NOMO-1 treated with dmso at 0.1 percent for 144 hours (cell line): ENCODE measurements around the gene SLX4.
"Not testable (repeated sequence)": the region's sequence is repeated elsewhere in the genome, so short reads cannot be mapped to it uniquely, and the experiment has no call there.

ENCODE experiments used
- DNase-seq: peaks from one replicate; lab custom pipeline; 2025; ENCODE audit not compliant: unreplicated experiment; lab: John Stamatoyannopoulos, UW

The SLX4 gene, protein sequence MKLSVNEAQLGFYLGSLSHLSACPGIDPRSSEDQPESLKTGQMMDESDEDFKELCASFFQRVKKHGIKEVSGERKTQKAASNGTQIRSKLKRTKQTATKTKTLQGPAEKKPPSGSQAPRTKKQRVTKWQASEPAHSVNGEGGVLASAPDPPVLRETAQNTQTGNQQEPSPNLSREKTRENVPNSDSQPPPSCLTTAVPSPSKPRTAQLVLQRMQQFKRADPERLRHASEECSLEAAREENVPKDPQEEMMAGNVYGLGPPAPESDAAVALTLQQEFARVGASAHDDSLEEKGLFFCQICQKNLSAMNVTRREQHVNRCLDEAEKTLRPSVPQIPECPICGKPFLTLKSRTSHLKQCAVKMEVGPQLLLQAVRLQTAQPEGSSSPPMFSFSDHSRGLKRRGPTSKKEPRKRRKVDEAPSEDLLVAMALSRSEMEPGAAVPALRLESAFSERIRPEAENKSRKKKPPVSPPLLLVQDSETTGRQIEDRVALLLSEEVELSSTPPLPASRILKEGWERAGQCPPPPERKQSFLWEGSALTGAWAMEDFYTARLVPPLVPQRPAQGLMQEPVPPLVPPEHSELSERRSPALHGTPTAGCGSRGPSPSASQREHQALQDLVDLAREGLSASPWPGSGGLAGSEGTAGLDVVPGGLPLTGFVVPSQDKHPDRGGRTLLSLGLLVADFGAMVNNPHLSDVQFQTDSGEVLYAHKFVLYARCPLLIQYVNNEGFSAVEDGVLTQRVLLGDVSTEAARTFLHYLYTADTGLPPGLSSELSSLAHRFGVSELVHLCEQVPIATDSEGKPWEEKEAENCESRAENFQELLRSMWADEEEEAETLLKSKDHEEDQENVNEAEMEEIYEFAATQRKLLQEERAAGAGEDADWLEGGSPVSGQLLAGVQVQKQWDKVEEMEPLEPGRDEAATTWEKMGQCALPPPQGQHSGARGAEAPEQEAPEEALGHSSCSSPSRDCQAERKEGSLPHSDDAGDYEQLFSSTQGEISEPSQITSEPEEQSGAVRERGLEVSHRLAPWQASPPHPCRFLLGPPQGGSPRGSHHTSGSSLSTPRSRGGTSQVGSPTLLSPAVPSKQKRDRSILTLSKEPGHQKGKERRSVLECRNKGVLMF (N-terminal part only)

GRCh38 chr16:3611146-3611975 lies at the start of gene SLX4:
SLX4 (minus strand) TSS chr16:3611606; CDS start chr16:3608964, 2,642 bp downstream.
- peak; percentile 93 for DNase-seq

DNA sequence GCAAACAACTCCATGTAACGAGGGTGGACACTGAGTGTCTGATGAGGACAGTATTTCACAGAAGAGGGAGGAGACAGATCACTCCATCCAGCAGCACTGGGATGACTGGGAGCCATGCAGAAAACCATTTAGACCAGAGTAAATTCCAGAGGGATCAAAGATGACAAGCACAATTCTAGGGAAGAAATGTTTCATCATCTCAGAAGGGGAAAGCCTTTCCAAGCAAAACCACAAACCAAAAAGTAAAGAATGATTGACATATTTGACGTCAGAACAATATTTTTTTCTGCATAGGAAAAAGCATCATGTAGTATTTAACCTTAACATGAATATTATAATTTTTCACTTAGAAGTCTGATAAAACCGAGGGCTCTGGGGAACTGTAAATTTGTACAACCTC lies 47.8 kb upstream of the SLX4 start:
- no peak for DNase-seq

DNA sequence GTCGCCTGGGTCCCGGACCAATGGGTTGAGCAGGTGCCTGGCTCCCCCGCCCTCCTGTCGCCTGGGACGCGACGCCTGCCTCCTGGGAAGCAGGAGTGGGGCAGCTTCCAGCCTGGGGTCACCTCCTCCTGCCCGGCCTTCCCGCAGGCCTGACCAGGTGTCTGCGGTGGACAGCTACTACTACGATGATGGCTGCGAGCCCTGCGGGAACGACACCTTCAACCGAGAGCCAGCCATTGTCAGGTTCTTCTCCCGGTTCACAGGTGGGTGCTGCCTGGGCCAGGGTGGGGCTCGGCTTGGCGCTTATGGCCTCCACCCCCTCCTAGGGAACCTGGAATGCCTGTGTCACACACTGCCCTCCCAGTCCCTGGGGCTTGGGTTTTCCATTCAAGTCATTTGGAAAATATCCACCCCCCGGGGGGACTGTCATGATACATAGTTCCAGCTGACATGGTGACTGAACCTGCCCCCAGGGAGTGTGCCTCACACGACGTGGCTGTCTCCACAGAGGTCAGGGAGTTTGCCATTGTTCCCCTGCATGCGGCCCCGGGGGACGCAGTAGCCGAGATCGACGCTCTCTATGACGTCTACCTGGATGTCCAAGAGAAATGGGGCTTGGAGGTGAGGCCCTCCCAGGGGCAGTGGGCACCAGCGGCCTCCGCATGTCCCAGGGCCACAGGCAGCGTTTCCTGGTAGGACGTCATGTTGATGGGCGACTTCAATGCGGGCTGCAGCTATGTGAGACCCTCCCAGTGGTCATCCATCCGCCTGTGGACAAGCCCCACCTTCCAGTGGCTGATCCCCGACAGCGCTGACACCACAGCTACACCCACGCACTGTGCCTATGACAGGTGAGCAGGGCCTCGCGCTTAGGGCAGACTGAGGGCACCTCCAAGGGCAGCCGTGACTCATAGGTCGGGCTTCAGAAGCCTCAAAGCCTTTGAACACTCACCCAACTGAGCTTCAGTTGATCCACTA lies 45.4 kb upstream of the SLX4 start:
- DNase-seq = no peak

GRCh38 chr16:3656160-3656490 lies 44.7 kb upstream of the SLX4 start:
- not testable (repeated sequence) for DNase-seq

DNA sequence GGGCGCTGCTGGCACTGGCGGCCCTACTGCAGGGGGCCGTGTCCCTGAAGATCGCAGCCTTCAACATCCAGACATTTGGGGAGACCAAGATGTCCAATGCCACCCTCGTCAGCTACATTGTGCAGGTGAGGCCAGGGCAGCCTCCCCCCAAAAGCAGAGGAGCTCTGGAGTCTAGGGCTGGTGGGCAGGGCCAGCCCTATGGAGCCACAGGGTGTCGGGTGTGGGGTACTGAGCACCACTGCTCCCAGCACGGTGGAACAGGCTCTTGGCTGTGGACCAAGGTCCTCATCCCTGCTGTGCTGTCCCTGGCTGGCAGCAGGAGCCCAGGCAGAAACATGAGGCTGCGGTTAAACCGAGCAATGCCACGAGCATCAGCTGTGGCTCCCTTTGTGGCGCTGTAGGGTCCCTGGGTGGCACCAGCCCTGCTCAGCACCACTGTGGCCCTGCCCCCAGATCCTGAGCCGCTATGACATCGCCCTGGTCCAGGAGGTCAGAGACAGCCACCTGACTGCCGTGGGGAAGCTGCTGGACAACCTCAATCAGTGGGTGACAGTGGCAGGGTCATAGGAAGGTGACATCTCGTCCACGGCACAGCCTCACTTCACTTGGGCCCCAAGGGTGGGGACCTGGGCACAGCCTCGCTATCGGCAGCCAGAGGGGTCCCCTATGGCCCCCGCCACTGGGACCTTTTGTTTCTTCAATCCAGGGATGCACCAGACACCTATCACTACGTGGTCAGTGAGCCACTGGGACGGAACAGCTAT lies 44.2 kb upstream of the SLX4 start:
- DNase-seq = no peak

- DNase-seq = no peak
These were observed 43.6 kb upstream of the SLX4 start for GRCh38 chr16:3655030-3655395.

DNA sequence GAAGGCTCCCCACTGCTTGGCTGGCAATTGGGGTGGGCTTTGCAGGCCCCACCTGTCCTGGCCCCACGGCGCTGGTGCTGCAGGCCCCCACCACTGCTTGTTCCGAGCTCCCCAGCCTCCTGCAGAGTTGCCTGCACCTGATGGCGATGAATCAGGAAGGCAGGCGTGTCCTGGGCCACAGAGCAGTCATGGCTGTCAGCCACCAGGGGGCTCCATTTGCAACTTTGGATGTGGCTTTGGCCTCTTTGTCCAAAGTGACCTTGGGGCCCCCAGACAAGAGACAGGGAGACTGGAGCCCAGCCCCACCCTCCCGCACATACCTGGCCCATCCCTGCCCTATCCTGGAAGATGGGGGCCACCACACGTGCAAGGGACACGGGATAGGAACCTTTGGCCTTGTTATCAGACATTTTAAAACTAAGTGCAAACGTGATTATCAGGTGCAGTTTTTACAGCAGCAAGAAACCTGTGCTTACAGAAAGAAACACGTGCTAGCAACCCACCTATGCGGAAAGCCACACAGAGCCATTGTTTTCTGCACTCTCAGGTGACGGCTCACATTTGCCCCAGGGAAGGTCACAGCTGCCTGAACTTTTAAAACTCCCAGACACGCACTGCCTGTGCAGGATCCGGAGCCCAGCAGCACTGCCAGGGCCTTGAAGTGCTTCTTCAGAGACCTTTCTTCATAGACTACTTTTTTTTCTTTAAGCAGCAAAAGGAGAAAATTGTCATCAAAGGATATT lies 43.0 kb upstream of the SLX4 start, which contains the start of gene DNASE1:
Gene DNASE1 (plus strand): TSS at position 443 of the 743 bp plus-strand sequence. CDS start 683 bp downstream, outside the sequence.
- DNase-seq = peak; percentile 18

- no peak for DNase-seq
These were observed 41.2 kb upstream of the SLX4 start for GRCh38 chr16:3652373-3653195.

GRCh38 chr16:3651461-3652372 lies 40.3 kb upstream of the SLX4 start:
- no peak for DNase-seq

DNA sequence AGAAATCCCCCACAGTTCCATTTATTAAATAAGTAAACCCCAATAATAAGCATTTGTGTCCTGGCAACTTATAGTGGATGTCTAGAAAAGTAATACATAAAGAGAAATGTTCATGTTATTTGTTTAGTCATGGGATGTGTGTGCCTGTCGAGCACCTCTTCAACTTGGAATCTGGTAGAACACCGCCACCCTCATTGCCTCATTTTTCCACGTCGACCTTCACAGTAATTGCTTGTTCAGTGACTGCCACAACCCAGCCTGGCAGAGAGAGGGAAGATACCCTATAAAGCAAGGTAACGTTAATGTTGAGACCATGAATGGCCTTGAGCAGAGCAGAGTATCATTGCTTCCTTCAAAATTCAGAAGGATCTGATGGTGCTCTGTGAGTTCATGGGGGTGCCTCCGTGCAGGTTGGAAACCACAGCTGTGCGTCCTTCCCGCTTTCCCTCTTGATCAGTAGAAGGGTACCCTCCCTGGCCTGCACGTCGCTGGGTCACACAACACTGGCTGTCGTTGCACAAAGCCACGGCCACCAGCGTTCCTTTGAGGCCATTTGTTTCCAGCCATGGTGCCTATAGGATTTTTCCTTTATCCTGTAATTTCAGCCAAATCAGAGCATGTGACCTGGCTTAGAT lies 39.3 kb upstream of the SLX4 start:
- no peak for DNase-seq

DNA sequence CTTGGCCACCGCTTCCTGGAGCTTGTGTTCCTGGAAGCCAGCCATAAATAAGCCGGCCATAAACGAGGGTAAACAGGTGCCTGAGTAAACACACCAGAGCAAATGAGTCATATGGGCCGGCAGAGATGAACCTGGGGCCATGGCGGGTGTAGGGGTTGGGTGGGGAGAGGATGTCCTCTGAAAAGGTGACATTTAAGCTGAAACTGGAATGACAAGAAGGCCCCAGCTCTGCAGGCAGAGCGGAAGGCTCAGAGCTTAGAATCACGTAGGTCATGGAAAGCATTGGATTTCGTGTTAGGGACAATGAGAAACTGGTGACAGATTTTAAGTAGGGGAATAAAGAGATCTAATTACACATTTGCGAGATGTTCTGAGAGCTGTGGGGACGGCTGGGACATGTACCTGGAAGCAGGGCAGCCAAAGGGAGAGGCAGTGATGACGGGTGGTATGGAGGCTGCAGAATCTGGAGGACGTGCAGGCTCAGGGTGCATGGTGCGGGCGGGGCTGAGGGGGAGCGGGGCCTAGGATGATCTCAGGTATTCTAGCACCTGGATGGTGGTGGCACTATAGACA lies 35.0 kb upstream of the SLX4 start:
- DNase-seq = no peak

- DNase-seq = no peak
These were observed 34.3 kb upstream of the SLX4 start for GRCh38 chr16:3645504-3646347.

GRCh38 chr16:3645108-3645503 lies 33.7 kb upstream of the SLX4 start:
- DNase-seq = no peak

DNA sequence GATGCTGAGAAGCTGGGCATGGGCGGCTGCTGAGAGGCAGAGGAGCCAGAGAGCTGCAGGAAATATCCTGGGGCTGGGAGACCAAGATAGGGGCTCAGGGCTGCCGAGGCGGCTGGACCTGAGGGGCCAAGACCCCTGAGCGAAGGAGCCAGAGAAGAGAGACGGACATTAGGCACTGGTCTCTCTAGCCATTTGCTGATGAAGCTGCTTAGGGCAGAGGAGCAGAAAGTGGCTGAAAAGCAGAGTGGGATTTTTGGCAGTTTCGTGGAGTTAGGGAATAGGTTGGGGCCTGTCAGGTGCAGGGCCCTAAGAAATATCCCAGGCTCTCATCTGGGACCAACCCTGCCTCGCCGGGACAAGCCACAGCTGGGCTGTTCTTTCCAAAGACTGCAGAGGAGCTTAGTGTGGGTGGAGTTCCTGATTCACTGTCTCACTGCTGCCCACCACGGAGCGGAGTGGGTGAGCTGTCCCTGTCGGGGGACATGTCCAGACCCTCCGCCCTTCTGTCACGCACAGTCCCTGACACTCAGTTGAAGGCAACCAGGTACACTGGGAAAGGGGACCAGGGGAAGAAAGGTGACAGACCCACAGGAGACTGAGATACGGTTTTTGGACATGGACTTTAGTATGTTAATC lies 31.8 kb upstream of the SLX4 start:
- no peak for DNase-seq
